ENCODE results near the gene RALGPS1. TPM values are rescaled to one million over a fixed set of nuclear protein-coding genes. Genes with fewer than 3 reads are reported as not detected.

Gene RALGPS1
- total RNA-seq, 2 donors from 2014 or later: 15.3 to 79.4 TPM

GRCh38 chr9:127175319-127175715 is 260.7 kb downstream of the RALGPS1 start:
- no peak overlapping the region for H3K27ac ChIP-seq
- H3K27me3 ChIP-seq: no peaks in the 10 kb centered on the region
- H3K4me1 ChIP-seq: peaks cover 4% of the 10 kb centered on the region
- DNase-seq (no peak), ATAC-seq (no peak)
- TF ChIP-seq CTCF (IDR thresholded peaks at IDR 0.05) (no peak), POLR2A (IDR thresholded peaks at IDR 0.05) (no peak)
- H3K36me3 ChIP-seq (replicated peaks in 1 of 2; ENCODE audit: insufficient read depth in 1 of 2, low read depth in 2 of 2): no peaks in the 10 kb centered on the region
- 92 to 94% methylated on average over 7 of the region's 7 CpGs for whole genome bisulfite sequencing, 2 donors
- H3K9me3 ChIP-seq: no peaks in the 10 kb centered on the region
- no peak overlapping the region for H3K4me3 ChIP-seq
- intact Hi-C loops (cut with DNase I): no loop called here

- H3K4me1 ChIP-seq: peaks cover 4% of the 10 kb centered on the region
- H3K27me3 ChIP-seq: no peaks in the 10 kb centered on the region
- H3K36me3 ChIP-seq (replicated peaks in 1 of 2; ENCODE audit: insufficient read depth in 1 of 2, low read depth in 2 of 2): no peaks in the 10 kb centered on the region
- WGBS, 2 donors: 87 to 100% methylated on average over 4 to 6 of the region's 6 CpGs
- DNase-seq: no peak
- no peak overlapping the region for H3K27ac ChIP-seq
- H3K4me3 ChIP-seq: no peak overlapping the region
- H3K9me3 ChIP-seq: no peaks in the 10 kb centered on the region
- no peak for ATAC-seq
- TF ChIP-seq POLR2A (IDR thresholded peaks at IDR 0.05): no peak
- TF ChIP-seq CTCF (IDR thresholded peaks at IDR 0.05): no peak
- intact Hi-C loops (cut with DNase I): no loop called here
Measured at GRCh38 chr9:127175764-127176163, 261.2 kb downstream of the RALGPS1 start.

- no peak for TF ChIP-seq CTCF (IDR thresholded peaks at IDR 0.05)
- TF ChIP-seq POLR2A (IDR thresholded peaks at IDR 0.05): no peak
- WGBS, 2 donors: 93 to 96% methylated on average over 3 of the region's 3 CpGs
Measured at GRCh38 chr9:127176631-127177030, 262.0 kb downstream of the RALGPS1 start.

GRCh38 chr9:127177231-127177630 is 262.6 kb downstream of the RALGPS1 start:
- H3K27ac ChIP-seq: no peak overlapping the region
- no peaks in the 10 kb centered on the region for H3K27me3 ChIP-seq
- H3K4me1 ChIP-seq: peaks cover 4% of the 10 kb centered on the region
- no peak overlapping the region for H3K4me3 ChIP-seq
- DNase-seq (no peak), ATAC-seq (no peak)
- TF ChIP-seq CTCF (IDR thresholded peaks at IDR 0.05) (no peak), POLR2A (IDR thresholded peaks at IDR 0.05) (no peak)
- H3K9me3 ChIP-seq: no peaks in the 10 kb centered on the region
- H3K36me3 ChIP-seq (replicated peaks in 1 of 2; ENCODE audit: insufficient read depth in 1 of 2, low read depth in 2 of 2): no peaks in the 10 kb centered on the region
- 86 to 88% methylated on average over 6 of the region's 6 CpGs for WGBS, 2 donors
- intact Hi-C loops (cut with DNase I): no loop called here

More at GRCh38 chr9:127176631-127177030, 262.0 kb downstream of the RALGPS1 start:
- Histone ChIP-seq H3K36me3 (replicated peaks in 1 of 2; ENCODE audit: insufficient read depth in 1 of 2, low read depth in 2 of 2) (no peaks in the 10 kb centered on the region), H3K4me3 (no peak overlapping the region), H3K4me1 (peaks cover 4% of the 10 kb centered on the region), H3K27me3 (no peaks in the 10 kb centered on the region), H3K9me3 (no peaks in the 10 kb centered on the region), H3K27ac (no peak overlapping the region)
- intact Hi-C loops (cut with DNase I): no loop called here
- ATAC-seq (no peak), DNase-seq (peak in 1 of 4 donors; percentile 1)

GRCh38 chr9:127177665-127178265 is 263.2 kb downstream of the RALGPS1 start:
- TF ChIP-seq CTCF (IDR thresholded peaks at IDR 0.05) (no peak), POLR2A (IDR thresholded peaks at IDR 0.05) (no peak)
- intact Hi-C loops (cut with DNase I): no loop called here
- Histone ChIP-seq H3K27ac (no peak overlapping the region), H3K9me3 (no peaks in the 10 kb centered on the region), H3K4me3 (no peak overlapping the region), H3K4me1 (peaks cover 4% of the 10 kb centered on the region), H3K27me3 (no peaks in the 10 kb centered on the region), H3K36me3 (replicated peaks in 1 of 2; ENCODE audit: insufficient read depth in 1 of 2, low read depth in 2 of 2) (no peaks in the 10 kb centered on the region)
- no peak for ATAC-seq
- 93 to 95% methylated on average over 3 of the region's 3 CpGs for WGBS, 2 donors
- peak in 3 of 4 donors; percentile 2 to 3 (median 3) for DNase-seq
